Measurements from ENCODE around the gene SLIT3. TPM values are rescaled to one million over a fixed set of nuclear protein-coding genes. Genes with fewer than 3 reads are reported as not detected.

The SLIT3 gene
- total and polyA plus RNA-seq, 2 experiments from 2014 or later, result 0.59 to 0.71 TPM

- Mint-ChIP-seq H3K4me3 (no peak overlapping the region), H3K9me3 (no peaks in the 10 kb centered on the region), H3K27ac (no peak overlapping the region), H3K27me3 (ENCODE audit: insufficient read depth, low read depth, poor library complexity) (no peaks in the 10 kb centered on the region), H3K36me3 (ENCODE audit: low read depth) (no peaks in the 10 kb centered on the region), H3K4me1 (peaks cover 3% of the 10 kb centered on the region; the same call in 1 of the 3 replicates)
- Histone ChIP-seq H3K4me1 (ENCODE audit: insufficient read depth) (no peaks in the 10 kb centered on the region), H3K4me3 (no peak overlapping the region), H3K9me2 (ENCODE audit: insufficient read depth) (no peaks in the 10 kb centered on the region), H3K4me2 (no peak overlapping the region), H3K27me3 (ENCODE audit: insufficient read depth) (no peaks in the 10 kb centered on the region), H2AFZ (no peak overlapping the region), H3K79me2 (replicated peaks; ENCODE audit: insufficient read depth) (no peaks in the 10 kb centered on the region), H3K36me3 (ENCODE audit: insufficient read depth) (no peaks in the 10 kb centered on the region), H3F3A (replicated peaks; ENCODE audit: low read depth) (no peaks in the 10 kb centered on the region), H3K27ac (ENCODE audit: low read depth) (no peak overlapping the region), H4K20me1 (replicated peaks; ENCODE audit: insufficient read depth) (no peaks in the 10 kb centered on the region)
- ATAC-seq (no peak), DNase-seq (ENCODE audit: low spot score) (no peak)
- TF ChIP-seq CREB1 (CRISPR knock-in tag; IDR thresholded peaks at IDR 0.05; ENCODE audit: low read depth), result no peak
Observed at GRCh38 chr5:168889039-168889438, 411.9 kb downstream of the SLIT3 start.

- no peak overlapping the region for H2AFZ ChIP-seq
- H3K9me3 Mint-ChIP-seq, result no peaks in the 10 kb centered on the region
- ATAC-seq, result no peak
- H4K20me1 ChIP-seq (replicated peaks; ENCODE audit: insufficient read depth), result no peaks in the 10 kb centered on the region
- H3K9me2 ChIP-seq (ENCODE audit: insufficient read depth), result no peaks in the 10 kb centered on the region
- no peaks in the 10 kb centered on the region for H3K27me3 ChIP-seq (ENCODE audit: insufficient read depth)
- 0 out of 2 replicates have a peak, but pooled peaks cover 4% of the 10 kb centered on the region for H3K4me1 ChIP-seq (ENCODE audit: insufficient read depth)
- no peak overlapping the region for H3K4me3 ChIP-seq
- H3K36me3 ChIP-seq (ENCODE audit: insufficient read depth), result no peaks in the 10 kb centered on the region
- no peak overlapping the region for H3K4me3 Mint-ChIP-seq
- H3K27ac ChIP-seq (ENCODE audit: low read depth), result no peak overlapping the region
- H3K4me2 ChIP-seq, result no peak overlapping the region
- H3K27me3 Mint-ChIP-seq (ENCODE audit: insufficient read depth, low read depth, poor library complexity), result no peaks in the 10 kb centered on the region
- DNase-seq (ENCODE audit: low spot score), result no peak
- H3F3A ChIP-seq (replicated peaks; ENCODE audit: low read depth), result no peaks in the 10 kb centered on the region
- H3K79me2 ChIP-seq (replicated peaks; ENCODE audit: insufficient read depth), result no peaks in the 10 kb centered on the region
- no peaks in the 10 kb centered on the region for H3K36me3 Mint-ChIP-seq (ENCODE audit: low read depth)
- no peak overlapping the region for H3K27ac Mint-ChIP-seq
- peaks cover 8% of the 10 kb centered on the region; the same call in 2 of the 3 replicates for H3K4me1 Mint-ChIP-seq
- TF ChIP-seq CTCF (conservative IDR thresholded peaks at IDR 0.05; ENCODE audit: low read depth in 2 of 2) (no peak), ZNF331 (CRISPR knock-in tag; IDR thresholded peaks at IDR 0.05; ENCODE audit: low read depth) (no peak), STAT1 (IDR thresholded peaks at IDR 0.05; ENCODE audit: unreplicated experiment) (no peak), CREB1 (CRISPR knock-in tag; IDR thresholded peaks at IDR 0.05; ENCODE audit: low read depth) (no peak), JUNB (IDR thresholded peaks at IDR 0.05; ENCODE audit: unreplicated experiment) (no peak), ZNF114 (CRISPR knock-in tag; IDR thresholded peaks at IDR 0.05) (no peak), POLR2AphosphoS5 (IDR thresholded peaks at IDR 0.05; ENCODE audit: low read depth) (no peak), REST (IDR thresholded peaks at IDR 0.05; ENCODE audit: unreplicated experiment) (no peak), EZH2 (IDR thresholded peaks at IDR 0.05; ENCODE audit: low read depth, unreplicated experiment) (no peak), EZH2phosphoT487 (IDR thresholded peaks at IDR 0.05; ENCODE audit: unreplicated experiment) (no peak), ZNF462 (CRISPR knock-in tag; IDR thresholded peaks at IDR 0.05) (no peak), NANOG (IDR thresholded peaks at IDR 0.05; ENCODE audit: borderline replicate concordance) (no peak)
Observed at GRCh38 chr5:168887931-168888330, 413.0 kb downstream of the SLIT3 start.

All from GM23338 (cell line).